ENCODE results near the gene CALCOCO1.

Gene CALCOCO1

GRCh38 chr12:53698948-53699677 is 28.1 kb downstream of the CALCOCO1 start:
- peaks cover 7% of the 10 kb centered on the region for H3K4me1 ChIP-seq (ENCODE audit: control insufficient read depth, insufficient read depth, low read length, poor library complexity, severe bottlenecking)
- no peak overlapping the region for H3K4me3 ChIP-seq (ENCODE audit: extremely low read depth, insufficient read depth, low read length, poor library complexity, severe bottlenecking)
- H3K27ac ChIP-seq (ENCODE audit: low read depth, low read length, severe bottlenecking) = no peak overlapping the region
- no CpG with 5 or more reads among the region's 3 CpGs for WGBS, 2 experiments (ENCODE audit: insufficient coverage in 2 of 2)
- no peaks in the 10 kb centered on the region for H3K36me3 ChIP-seq (ENCODE audit: control insufficient read depth, insufficient read depth, low read length)
- H3K9me3 ChIP-seq (ENCODE audit: control insufficient read depth, low read length) = no peaks in the 10 kb centered on the region

GRCh38 chr12:53696655-53697331 is 30.5 kb downstream of the CALCOCO1 start:
- WGBS, 2 experiments (ENCODE audit: insufficient coverage in 2 of 2) = 8 to 44% methylated on average over 6 to 9 of the region's 24 CpGs
- Histone ChIP-seq H3K4me1 (ENCODE audit: control insufficient read depth, insufficient read depth, low read length, poor library complexity, severe bottlenecking) (peaks cover 7% of the 10 kb centered on the region), H3K4me3 (ENCODE audit: extremely low read depth, insufficient read depth, low read length, poor library complexity, severe bottlenecking) (no peak overlapping the region)

GRCh38 chr12:53696285-53696654 is 31.0 kb downstream of the CALCOCO1 start:
- H3K4me1 ChIP-seq (ENCODE audit: control insufficient read depth, insufficient read depth, low read length, poor library complexity, severe bottlenecking) = peaks cover 7% of the 10 kb centered on the region
- 0 to 2% methylated on average over 10 to 11 of the region's 11 CpGs for WGBS, 2 experiments (ENCODE audit: insufficient coverage in 2 of 2)
- H3K27ac ChIP-seq (ENCODE audit: low read depth, low read length, severe bottlenecking) = no peak overlapping the region

More at GRCh38 chr12:53696655-53697331, 30.5 kb downstream of the CALCOCO1 start:
- no peaks in the 10 kb centered on the region for H3K9me3 ChIP-seq (ENCODE audit: control insufficient read depth, low read length)
- H3K27ac ChIP-seq (ENCODE audit: low read depth, low read length, severe bottlenecking) = no peak overlapping the region
- no peaks in the 10 kb centered on the region for H3K36me3 ChIP-seq (ENCODE audit: control insufficient read depth, insufficient read depth, low read length)

GRCh38 chr12:53695152-53696145 is 31.8 kb downstream of the CALCOCO1 start:
- H3K4me1 ChIP-seq (ENCODE audit: control insufficient read depth, insufficient read depth, low read length, poor library complexity, severe bottlenecking) = peaks cover 7% of the 10 kb centered on the region
- H3K27ac ChIP-seq (ENCODE audit: low read depth, low read length, severe bottlenecking) = no peak overlapping the region
- no peaks in the 10 kb centered on the region for H3K36me3 ChIP-seq (ENCODE audit: control insufficient read depth, insufficient read depth, low read length)
- peak overlapping the region; percentile 18 for H3K4me3 ChIP-seq (ENCODE audit: extremely low read depth, insufficient read depth, low read length, poor library complexity, severe bottlenecking)
- WGBS, 2 experiments (ENCODE audit: insufficient coverage in 2 of 2) = 3 to 4% methylated on average over 29 to 45 of the region's 57 CpGs
- H3K9me3 ChIP-seq (ENCODE audit: control insufficient read depth, low read length) = no peaks in the 10 kb centered on the region

More at GRCh38 chr12:53696285-53696654, 31.0 kb downstream of the CALCOCO1 start:
- H3K4me3 ChIP-seq (ENCODE audit: extremely low read depth, insufficient read depth, low read length, poor library complexity, severe bottlenecking) = no peak overlapping the region
- H3K9me3 ChIP-seq (ENCODE audit: control insufficient read depth, low read length) = no peaks in the 10 kb centered on the region
- H3K36me3 ChIP-seq (ENCODE audit: control insufficient read depth, insufficient read depth, low read length) = no peaks in the 10 kb centered on the region

- 12 to 23% methylated on average over 10 to 13 of the region's 16 CpGs for WGBS, 2 experiments (ENCODE audit: insufficient coverage in 2 of 2)
- Histone ChIP-seq H3K27ac (ENCODE audit: low read depth, low read length, severe bottlenecking) (no peak overlapping the region), H3K4me3 (ENCODE audit: extremely low read depth, insufficient read depth, low read length, poor library complexity, severe bottlenecking) (peak overlapping the region; percentile 18)
These were observed 32.5 kb downstream of the CALCOCO1 start for GRCh38 chr12:53694756-53695151.

GRCh38 chr12:53688134-53688533 is 39.1 kb downstream of the CALCOCO1 start:
- H3K36me3 ChIP-seq (ENCODE audit: control insufficient read depth, insufficient read depth, low read length) = no peaks in the 10 kb centered on the region
- WGBS, 2 experiments (ENCODE audit: insufficient coverage in 2 of 2) = 88 to 90% methylated on average over 3 of the region's 4 CpGs
- no peak overlapping the region for H3K27ac ChIP-seq (ENCODE audit: low read depth, low read length, severe bottlenecking)
- no peaks in the 10 kb centered on the region for H3K9me3 ChIP-seq (ENCODE audit: control insufficient read depth, low read length)
- H3K4me3 ChIP-seq (ENCODE audit: extremely low read depth, insufficient read depth, low read length, poor library complexity, severe bottlenecking) = no peak overlapping the region
- no peaks in the 10 kb centered on the region for H3K4me1 ChIP-seq (ENCODE audit: control insufficient read depth, insufficient read depth, low read length, poor library complexity, severe bottlenecking)

More at GRCh38 chr12:53694756-53695151, 32.5 kb downstream of the CALCOCO1 start:
- Histone ChIP-seq H3K4me1 (ENCODE audit: control insufficient read depth, insufficient read depth, low read length, poor library complexity, severe bottlenecking) (peaks cover 7% of the 10 kb centered on the region), H3K36me3 (ENCODE audit: control insufficient read depth, insufficient read depth, low read length) (no peaks in the 10 kb centered on the region), H3K9me3 (ENCODE audit: control insufficient read depth, low read length) (no peaks in the 10 kb centered on the region)

- Histone ChIP-seq H3K9me3 (ENCODE audit: control insufficient read depth, low read length) (no peaks in the 10 kb centered on the region), H3K4me3 (ENCODE audit: extremely low read depth, insufficient read depth, low read length, poor library complexity, severe bottlenecking) (no peak overlapping the region), H3K4me1 (ENCODE audit: control insufficient read depth, insufficient read depth, low read length, poor library complexity, severe bottlenecking) (no peaks in the 10 kb centered on the region), H3K27ac (ENCODE audit: low read depth, low read length, severe bottlenecking) (no peak overlapping the region), H3K36me3 (ENCODE audit: control insufficient read depth, insufficient read depth, low read length) (no peaks in the 10 kb centered on the region)
- no CpG with 5 or more reads among the region's 3 CpGs for WGBS, 2 experiments (ENCODE audit: insufficient coverage in 2 of 2)
These were observed 40.8 kb downstream of the CALCOCO1 start for GRCh38 chr12:53686436-53686835.

- Histone ChIP-seq H3K4me3 (ENCODE audit: extremely low read depth, insufficient read depth, low read length, poor library complexity, severe bottlenecking) (no peak overlapping the region), H3K36me3 (ENCODE audit: control insufficient read depth, insufficient read depth, low read length) (no peaks in the 10 kb centered on the region), H3K9me3 (ENCODE audit: control insufficient read depth, low read length) (no peaks in the 10 kb centered on the region), H3K27ac (ENCODE audit: low read depth, low read length, severe bottlenecking) (no peak overlapping the region), H3K4me1 (ENCODE audit: control insufficient read depth, insufficient read depth, low read length, poor library complexity, severe bottlenecking) (no peaks in the 10 kb centered on the region)
- 95 to 96% methylated on average over 3 of the region's 3 CpGs for WGBS, 2 experiments (ENCODE audit: insufficient coverage in 2 of 2)
These were observed 42.5 kb downstream of the CALCOCO1 start for GRCh38 chr12:53684654-53685220.

GRCh38 chr12:53683983-53684382 is 43.3 kb downstream of the CALCOCO1 start:
- WGBS, 2 experiments (ENCODE audit: insufficient coverage in 2 of 2) = 77 to 91% methylated on average over 4 to 9 of the region's 9 CpGs
- H3K4me3 ChIP-seq (ENCODE audit: extremely low read depth, insufficient read depth, low read length, poor library complexity, severe bottlenecking) = no peak overlapping the region
- H3K9me3 ChIP-seq (ENCODE audit: control insufficient read depth, low read length) = no peaks in the 10 kb centered on the region
- no peak overlapping the region for H3K27ac ChIP-seq (ENCODE audit: low read depth, low read length, severe bottlenecking)
- H3K36me3 ChIP-seq (ENCODE audit: control insufficient read depth, insufficient read depth, low read length) = no peaks in the 10 kb centered on the region
- H3K4me1 ChIP-seq (ENCODE audit: control insufficient read depth, insufficient read depth, low read length, poor library complexity, severe bottlenecking) = no peaks in the 10 kb centered on the region

- Histone ChIP-seq H3K27ac (ENCODE audit: low read depth, low read length, severe bottlenecking) (no peak overlapping the region), H3K36me3 (ENCODE audit: control insufficient read depth, insufficient read depth, low read length) (no peaks in the 10 kb centered on the region), H3K9me3 (ENCODE audit: control insufficient read depth, low read length) (no peaks in the 10 kb centered on the region), H3K4me3 (ENCODE audit: extremely low read depth, insufficient read depth, low read length, poor library complexity, severe bottlenecking) (no peak overlapping the region), H3K4me1 (ENCODE audit: control insufficient read depth, insufficient read depth, low read length, poor library complexity, severe bottlenecking) (no peaks in the 10 kb centered on the region)
- WGBS, 2 experiments (ENCODE audit: insufficient coverage in 2 of 2) = 100% methylated on average over 1 of the region's 2 CpGs; no CpG with 5 or more reads in 1 of the 2 experiments
These were observed 43.8 kb downstream of the CALCOCO1 start for GRCh38 chr12:53683494-53683893.

All from mesodermal cell (in vitro differentiated cells).